Ishikawa (cell line): Measurements from ENCODE around the gene PCP4L1.

Experiments
- CEBPB ChIP-seq: IDR thresholded peaks from 2 replicates; pipeline ENCODE4 v1.6.1; 2012
- CREB1 ChIP-seq: IDR thresholded peaks from 2 replicates; pipeline ENCODE4 v1.6.1; 2012; ENCODE audit warnings: low read depth
- EGR1 ChIP-seq: IDR thresholded peaks from 2 replicates; pipeline ENCODE4 v1.6.1; 2012
- EP300 ChIP-seq: IDR thresholded peaks from 2 replicates; pipeline ENCODE4 v1.6.1; 2012; ENCODE audit warnings: borderline replicate concordance
- FOXM1 ChIP-seq: IDR thresholded peaks from 2 replicates; pipeline ENCODE4 v1.6.1; 2012; ENCODE audit warnings: low read depth, borderline replicate concordance
- MAX ChIP-seq: IDR thresholded peaks from 2 replicates; pipeline ENCODE4 v1.6.1; 2012
- NFIC ChIP-seq: IDR thresholded peaks from 2 replicates; pipeline ENCODE4 v1.6.1; 2012
- RAD21 ChIP-seq: IDR thresholded peaks from 2 replicates; pipeline ENCODE4 v1.6.1; 2012; ENCODE audit warnings: low read depth
- REST ChIP-seq: IDR thresholded peaks from 2 replicates; pipeline ENCODE4 v1.6.1; 2012; ENCODE audit warnings: low read depth, mild to moderate bottlenecking
- TAF1 ChIP-seq: IDR thresholded peaks from 2 replicates; pipeline ENCODE4 v1.6.1; 2012; ENCODE audit warnings: low read depth, mild to moderate bottlenecking
- TCF12 ChIP-seq: IDR thresholded peaks from 2 replicates; pipeline ENCODE4 v1.6.1; 2012; ENCODE audit warnings: low read depth
- TEAD4 ChIP-seq: IDR thresholded peaks from 2 replicates; pipeline ENCODE4 v1.6.1; 2012
- USF1 ChIP-seq: IDR thresholded peaks from 2 replicates; pipeline ENCODE4 v1.6.1; 2012
- YY1 ChIP-seq: IDR thresholded peaks from 2 replicates; pipeline ENCODE4 v1.6.1; 2012; ENCODE audit warnings: low read depth
- ZBTB7A ChIP-seq: IDR thresholded peaks from 2 replicates; pipeline ENCODE4 v1.6.1; 2012; ENCODE audit warnings: low read depth

The PCP4L1 gene

GRCh38 chr1:161287482-161288054 is 29.0 kb downstream of the PCP4L1 start:
- TF ChIP-seq TEAD4 (no peak), EGR1 (no peak), MAX (no peak), REST (no peak), NFIC (no peak), YY1 (no peak), CEBPB (no peak), USF1 (no peak)

- TF ChIP-seq EP300, result no peak
Observed at GRCh38 chr1:161290779-161291178, 32.2 kb downstream of the PCP4L1 start.

- TF ChIP-seq FOXM1 (no peak), MAX (no peak), CEBPB (no peak), YY1 (no peak), CREB1 (no peak), EGR1 (no peak), TCF12 (no peak)
Observed at GRCh38 chr1:161297415-161297814, 38.9 kb downstream of the PCP4L1 start.

GRCh38 chr1:161298116-161298515 is 39.6 kb downstream of the PCP4L1 start:
- TF ChIP-seq EGR1 (no peak), FOXM1 (no peak), TCF12 (no peak), NFIC (no peak), ZBTB7A (no peak), RAD21 (no peak), CEBPB (no peak), MAX (no peak), TAF1 (no peak), YY1 (no peak), TEAD4 (no peak), EP300 (no peak), CREB1 (no peak), USF1 (no peak), REST (no peak)

- no peak for TF ChIP-seq ZBTB7A
- TF ChIP-seq EP300, result no peak
- TF ChIP-seq YY1, result no peak
- TF ChIP-seq REST, result no peak
- TF ChIP-seq TCF12, result no peak
- no peak for TF ChIP-seq FOXM1
- TF ChIP-seq MAX, result no peak
- no peak for TF ChIP-seq CEBPB
- TF ChIP-seq EGR1, result no peak
Observed at GRCh38 chr1:161299347-161299746, 40.8 kb downstream of the PCP4L1 start.
